Measurements from ENCODE around the gene SOD2.

SOD2 gene

GRCh38 chr6:159646116-159646515, 46.9 kb downstream of the SOD2 start:
- Histone ChIP-seq H3K27ac (ENCODE audit: low read depth, low read length) (no peak overlapping the region), H3K4me3 (ENCODE audit: low read depth in 1 of 2, low read length in 2 of 2) (no peak overlapping the region), H3K27me3 (ENCODE audit: control insufficient read depth in 1 of 2, insufficient read depth in 2 of 2, low read length in 2 of 2) (no peaks in the 10 kb centered on the region), H3K9me3 (ENCODE audit: control insufficient read depth in 1 of 2, low read length in 2 of 2) (no peaks in the 10 kb centered on the region), H3K36me3 (ENCODE audit: control insufficient read depth in 1 of 2, insufficient read depth in 2 of 2, low read length in 2 of 2) (no peaks in the 10 kb centered on the region), H3K9ac (ENCODE audit: low read depth in 1 of 2, low read length in 2 of 2) (no peak overlapping the region), H3K4me1 (ENCODE audit: control insufficient read depth in 1 of 2, insufficient read depth in 2 of 2, low read length in 2 of 2) (no peaks in the 10 kb centered on the region)

- H3K9me3 ChIP-seq (ENCODE audit: control insufficient read depth in 1 of 2, low read length in 2 of 2): no peaks in the 10 kb centered on the region
- no peak overlapping the region for H3K4me3 ChIP-seq (ENCODE audit: low read depth in 1 of 2, low read length in 2 of 2)
- no peak overlapping the region for H3K9ac ChIP-seq (ENCODE audit: low read depth in 1 of 2, low read length in 2 of 2)
- H3K27ac ChIP-seq (ENCODE audit: low read depth, low read length): no peak overlapping the region
- no peaks in the 10 kb centered on the region for H3K4me1 ChIP-seq (ENCODE audit: control insufficient read depth in 1 of 2, insufficient read depth in 2 of 2, low read length in 2 of 2)
- H3K36me3 ChIP-seq (ENCODE audit: control insufficient read depth in 1 of 2, insufficient read depth in 2 of 2, low read length in 2 of 2): no peaks in the 10 kb centered on the region
- H3K27me3 ChIP-seq (ENCODE audit: control insufficient read depth in 1 of 2, insufficient read depth in 2 of 2, low read length in 2 of 2): no peaks in the 10 kb centered on the region
Measured at GRCh38 chr6:159645640-159646039, 47.4 kb downstream of the SOD2 start.

Measured in duodenal mucosa (tissue), 2 donors.